ENCODE measurements around the gene POU2AF1. TPM values are rescaled to one million over a fixed set of nuclear protein-coding genes. Genes with fewer than 3 reads are reported as not detected.
"Not testable (repeated sequence)": the region's sequence is repeated elsewhere in the genome, so short reads cannot be mapped to it uniquely, and the experiment has no call there.

Gene POU2AF1
- total RNA-seq, 2 donors from 2014 or later, result 1.6 to 10.5 TPM

GRCh38 chr11:111406091-111406490, 27.0 kb upstream of the POU2AF1 start:
- no peaks in the 10 kb centered on the region for H3K4me1 Mint-ChIP-seq
- DNase-seq, result no peak
- ATAC-seq, result no peak
- no peak overlapping the region for H3K27ac Mint-ChIP-seq
- no peaks in the 10 kb centered on the region for H3K36me3 Mint-ChIP-seq (ENCODE audit: low read depth)
- no peak overlapping the region for H3K4me3 Mint-ChIP-seq
- H3K27me3 Mint-ChIP-seq, result no peaks in the 10 kb centered on the region
- H3K9me3 ChIP-seq (ENCODE audit: control insufficient read depth, low read length, poor library complexity, severe bottlenecking), result no peaks in the 10 kb centered on the region

GRCh38 chr11:111405551-111405950, 26.5 kb upstream of the POU2AF1 start:
- H3K9me3 ChIP-seq (ENCODE audit: control insufficient read depth, low read length, poor library complexity, severe bottlenecking), result no peaks in the 10 kb centered on the region
- DNase-seq (no peak), ATAC-seq (no peak)
- Mint-ChIP-seq H3K36me3 (ENCODE audit: low read depth) (no peaks in the 10 kb centered on the region), H3K27me3 (peaks cover 1% of the 10 kb centered on the region), H3K4me3 (no peak overlapping the region), H3K4me1 (no peaks in the 10 kb centered on the region), H3K27ac (no peak overlapping the region)

GRCh38 chr11:111403051-111403726, 24.1 kb upstream of the POU2AF1 start:
- DNase-seq, result no peak
- ATAC-seq, result no peak
- no peak overlapping the region for H3K4me3 Mint-ChIP-seq
- H3K36me3 Mint-ChIP-seq (ENCODE audit: low read depth), result no peaks in the 10 kb centered on the region
- peaks cover 5% of the 10 kb centered on the region for H3K27me3 Mint-ChIP-seq
- no peaks in the 10 kb centered on the region for H3K4me1 Mint-ChIP-seq
- H3K9me3 ChIP-seq (ENCODE audit: control insufficient read depth, low read length, poor library complexity, severe bottlenecking), result no peaks in the 10 kb centered on the region
- no peak overlapping the region for H3K27ac Mint-ChIP-seq

GRCh38 chr11:111402411-111402810, 23.3 kb upstream of the POU2AF1 start:
- Mint-ChIP-seq H3K4me1 (no peaks in the 10 kb centered on the region), H3K36me3 (ENCODE audit: low read depth) (peaks cover under 1% of the 10 kb centered on the region), H3K27me3 (peaks cover 5% of the 10 kb centered on the region), H3K4me3 (no peak overlapping the region), H3K27ac (no peak overlapping the region)
- no peaks in the 10 kb centered on the region for H3K9me3 ChIP-seq (ENCODE audit: control insufficient read depth, low read length, poor library complexity, severe bottlenecking)
- no peak for ATAC-seq
- no peak for DNase-seq

GRCh38 chr11:111401957-111402356, 22.9 kb upstream of the POU2AF1 start:
- H3K27ac Mint-ChIP-seq; H3K9me3 ChIP-seq (ENCODE audit: control insufficient read depth, low read length, poor library complexity, severe bottlenecking); H3K36me3 Mint-ChIP-seq (ENCODE audit: low read depth); H3K27me3 Mint-ChIP-seq; H3K4me1 Mint-ChIP-seq; DNase-seq; H3K4me3 Mint-ChIP-seq; ATAC-seq: not testable (repeated sequence)

GRCh38 chr11:111400595-111400994, 21.5 kb upstream of the POU2AF1 start:
- H3K36me3 Mint-ChIP-seq (ENCODE audit: low read depth), result peaks cover 3% of the 10 kb centered on the region
- no peak for ATAC-seq

GRCh38 chr11:111399187-111400031, 20.3 kb upstream of the POU2AF1 start:
- ATAC-seq, result no peak
- DNase-seq, result no peak
- peaks cover 5% of the 10 kb centered on the region for H3K4me1 Mint-ChIP-seq

More at GRCh38 chr11:111400595-111400994, 21.5 kb upstream of the POU2AF1 start:
- Mint-ChIP-seq H3K4me1 (peaks cover 5% of the 10 kb centered on the region), H3K27me3 (peaks cover 5% of the 10 kb centered on the region), H3K4me3 (no peak overlapping the region), H3K27ac (no peak overlapping the region)
- no peaks in the 10 kb centered on the region for H3K9me3 ChIP-seq (ENCODE audit: control insufficient read depth, low read length, poor library complexity, severe bottlenecking)
- no peak for DNase-seq

GRCh38 chr11:111397034-111397433, 18.0 kb upstream of the POU2AF1 start:
- no peaks in the 10 kb centered on the region for H3K9me3 ChIP-seq (ENCODE audit: control insufficient read depth, low read length, poor library complexity, severe bottlenecking)
- Mint-ChIP-seq H3K4me1 (peaks cover 5% of the 10 kb centered on the region), H3K27me3 (peaks cover 20% of the 10 kb centered on the region), H3K4me3 (no peak overlapping the region), H3K27ac (no peak overlapping the region), H3K36me3 (ENCODE audit: low read depth) (peaks cover 3% of the 10 kb centered on the region)
- DNase-seq (no peak), ATAC-seq (no peak)

More at GRCh38 chr11:111399187-111400031, 20.3 kb upstream of the POU2AF1 start:
- no peak overlapping the region for H3K27ac Mint-ChIP-seq
- H3K27me3 Mint-ChIP-seq, result peaks cover 10% of the 10 kb centered on the region
- H3K36me3 Mint-ChIP-seq (ENCODE audit: low read depth), result peaks cover 3% of the 10 kb centered on the region
- H3K4me3 Mint-ChIP-seq, result no peak overlapping the region
- no peaks in the 10 kb centered on the region for H3K9me3 ChIP-seq (ENCODE audit: control insufficient read depth, low read length, poor library complexity, severe bottlenecking)

- DNase-seq, result no peak
- Mint-ChIP-seq H3K4me3 (no peak overlapping the region), H3K27ac (no peak overlapping the region), H3K4me1 (peaks cover 5% of the 10 kb centered on the region), H3K36me3 (ENCODE audit: low read depth) (peaks cover 3% of the 10 kb centered on the region), H3K27me3 (peaks cover 26% of the 10 kb centered on the region)
- ATAC-seq, result no peak
- no peaks in the 10 kb centered on the region for H3K9me3 ChIP-seq (ENCODE audit: control insufficient read depth, low read length, poor library complexity, severe bottlenecking)
Observed at GRCh38 chr11:111395749-111396148, 16.7 kb upstream of the POU2AF1 start.

GRCh38 chr11:111395081-111395480, 16.0 kb upstream of the POU2AF1 start:
- no peaks in the 10 kb centered on the region for H3K9me3 ChIP-seq (ENCODE audit: control insufficient read depth, low read length, poor library complexity, severe bottlenecking)
- Mint-ChIP-seq H3K4me1 (peaks cover 5% of the 10 kb centered on the region), H3K27ac (no peak overlapping the region), H3K27me3 (peaks cover 27% of the 10 kb centered on the region), H3K36me3 (ENCODE audit: low read depth) (peaks cover 3% of the 10 kb centered on the region), H3K4me3 (no peak overlapping the region)
- no peak for ATAC-seq
- no peak for DNase-seq

GRCh38 chr11:111394147-111394546, 15.1 kb upstream of the POU2AF1 start:
- not testable (repeated sequence) for H3K9me3 ChIP-seq (ENCODE audit: control insufficient read depth, low read length, poor library complexity, severe bottlenecking); H3K4me3 Mint-ChIP-seq; H3K27ac Mint-ChIP-seq

GRCh38 chr11:111393585-111393984, 14.5 kb upstream of the POU2AF1 start:
- H3K4me3 Mint-ChIP-seq, result no peak overlapping the region
- peaks cover 27% of the 10 kb centered on the region for H3K27me3 Mint-ChIP-seq
- H3K27ac Mint-ChIP-seq, result no peak overlapping the region
- H3K9me3 ChIP-seq (ENCODE audit: control insufficient read depth, low read length, poor library complexity, severe bottlenecking), result no peaks in the 10 kb centered on the region
- ATAC-seq (no peak), DNase-seq (no peak)
- H3K4me1 Mint-ChIP-seq, result peaks cover 5% of the 10 kb centered on the region
- peaks cover 3% of the 10 kb centered on the region for H3K36me3 Mint-ChIP-seq (ENCODE audit: low read depth)

More at GRCh38 chr11:111394147-111394546, 15.1 kb upstream of the POU2AF1 start:
- peaks cover 27% of the 10 kb centered on the region for H3K27me3 Mint-ChIP-seq
- DNase-seq; ATAC-seq; H3K36me3 Mint-ChIP-seq (ENCODE audit: low read depth); H3K4me1 Mint-ChIP-seq: not testable (repeated sequence)

- Mint-ChIP-seq H3K27me3 (peaks cover 27% of the 10 kb centered on the region), H3K27ac (no peak overlapping the region), H3K4me3 (no peak overlapping the region), H3K36me3 (ENCODE audit: low read depth) (peaks cover 3% of the 10 kb centered on the region), H3K4me1 (peaks cover 5% of the 10 kb centered on the region)
- no peaks in the 10 kb centered on the region for H3K9me3 ChIP-seq (ENCODE audit: control insufficient read depth, low read length, poor library complexity, severe bottlenecking)
- DNase-seq (no peak), ATAC-seq (no peak)
Observed at GRCh38 chr11:111393096-111393495, 14.0 kb upstream of the POU2AF1 start.

All from T-helper 17 cell (primary cell).